ENCODE results near the gene IMMP2L. TPM values are rescaled to one million over a fixed set of nuclear protein-coding genes. Genes with fewer than 3 reads are reported as not detected.

IMMP2L gene
- total RNA-seq, 4 donors from 2014 or later: 8.3 to 19.2 (median 17.8) TPM

GRCh38 chr7:111541067-111541466, 21.2 kb downstream of the IMMP2L start:
- in situ Hi-C loops (cut with MboI; ENCODE audit: low sequenced_read_pairs in 4 of 4): no loop called here
- no peak overlapping the region for H3K4me3 ChIP-seq
- TF ChIP-seq POLR2A (IDR thresholded peaks at IDR 0.05): no peak
- TF ChIP-seq, protein P1, sequence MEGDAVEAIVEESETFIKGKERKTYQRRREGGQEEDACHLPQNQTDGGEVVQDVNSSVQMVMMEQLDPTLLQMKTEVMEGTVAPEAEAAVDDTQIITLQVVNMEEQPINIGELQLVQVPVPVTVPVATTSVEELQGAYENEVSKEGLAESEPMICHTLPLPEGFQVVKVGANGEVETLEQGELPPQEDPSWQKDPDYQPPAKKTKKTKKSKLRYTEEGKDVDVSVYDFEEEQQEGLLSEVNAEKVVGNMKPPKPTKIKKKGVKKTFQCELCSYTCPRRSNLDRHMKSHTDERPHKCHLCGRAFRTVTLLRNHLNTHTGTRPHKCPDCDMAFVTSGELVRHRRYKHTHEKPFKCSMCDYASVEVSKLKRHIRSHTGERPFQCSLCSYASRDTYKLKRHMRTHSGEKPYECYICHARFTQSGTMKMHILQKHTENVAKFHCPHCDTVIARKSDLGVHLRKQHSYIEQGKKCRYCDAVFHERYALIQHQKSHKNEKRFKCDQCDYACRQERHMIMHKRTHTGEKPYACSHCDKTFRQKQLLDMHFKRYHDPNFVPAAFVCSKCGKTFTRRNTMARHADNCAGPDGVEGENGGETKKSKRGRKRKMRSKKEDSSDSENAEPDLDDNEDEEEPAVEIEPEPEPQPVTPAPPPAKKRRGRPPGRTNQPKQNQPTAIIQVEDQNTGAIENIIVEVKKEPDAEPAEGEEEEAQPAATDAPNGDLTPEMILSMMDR (IDR thresholded peaks at IDR 0.05 in 4 of 5, conservative IDR thresholded peaks at IDR 0.05 in 1 of 5): no peak
- H3K36me3 ChIP-seq: no peaks in the 10 kb centered on the region
- DNase-seq (no peak), ATAC-seq (no peak)
- intact Hi-C loops (cut with DNase I; ENCODE audit: low total_unique reads): no loop called here
- no peaks in the 10 kb centered on the region for H3K27me3 ChIP-seq
- H3K4me1 ChIP-seq: peaks cover 0 to 8% of the 10 kb centered on the region in 2 donors
- no peaks in the 10 kb centered on the region for H3K9me3 ChIP-seq
- H3K27ac ChIP-seq: no peak overlapping the region

DNA sequence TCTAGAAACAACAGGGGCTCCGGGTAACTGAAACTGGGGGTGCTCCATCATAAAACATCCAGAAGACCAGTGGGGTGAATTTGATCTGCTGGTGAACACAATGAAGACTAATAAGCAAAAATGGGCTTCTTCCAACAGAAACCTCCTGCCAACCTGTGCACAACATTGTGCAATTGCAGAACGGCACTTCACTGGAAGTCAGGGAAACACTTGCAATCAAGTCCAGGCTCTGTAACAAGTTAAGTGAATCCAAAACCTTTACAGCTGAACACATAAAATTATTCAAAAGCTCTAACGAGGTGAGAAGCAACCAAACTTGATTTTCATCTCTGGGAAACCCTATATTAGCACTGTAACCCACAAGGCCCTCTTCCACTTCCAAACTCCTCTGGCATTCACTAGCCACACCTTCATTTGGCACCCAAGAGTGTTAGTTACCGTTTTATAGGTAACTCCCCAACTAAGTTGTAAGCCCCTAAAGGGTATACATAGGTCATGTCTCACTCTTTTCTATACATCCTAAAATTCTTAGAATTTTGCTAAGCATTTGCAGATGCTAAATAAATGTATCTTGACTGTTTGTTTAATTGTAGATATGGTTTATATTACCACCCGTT, 22.0 kb downstream of the IMMP2L start:
- DNase-seq (no peak), ATAC-seq (no peak)
- intact Hi-C loops (cut with DNase I; ENCODE audit: low total_unique reads): no loop called here
- no peak overlapping the region for H3K27ac ChIP-seq
- H3K4me3 ChIP-seq: no peak overlapping the region
- H3K4me1 ChIP-seq: peaks cover 0 to 8% of the 10 kb centered on the region in 2 donors
- H3K27me3 ChIP-seq: no peaks in the 10 kb centered on the region
- TF ChIP-seq POLR2A (IDR thresholded peaks at IDR 0.05): no peak
- TF ChIP-seq, protein P1 (IDR thresholded peaks at IDR 0.05 in 4 of 5, conservative IDR thresholded peaks at IDR 0.05 in 1 of 5): no peak
- H3K36me3 ChIP-seq: no peaks in the 10 kb centered on the region
- in situ Hi-C loops (cut with MboI; ENCODE audit: low sequenced_read_pairs in 4 of 4): no loop called here
- H3K9me3 ChIP-seq: no peaks in the 10 kb centered on the region

DNA sequence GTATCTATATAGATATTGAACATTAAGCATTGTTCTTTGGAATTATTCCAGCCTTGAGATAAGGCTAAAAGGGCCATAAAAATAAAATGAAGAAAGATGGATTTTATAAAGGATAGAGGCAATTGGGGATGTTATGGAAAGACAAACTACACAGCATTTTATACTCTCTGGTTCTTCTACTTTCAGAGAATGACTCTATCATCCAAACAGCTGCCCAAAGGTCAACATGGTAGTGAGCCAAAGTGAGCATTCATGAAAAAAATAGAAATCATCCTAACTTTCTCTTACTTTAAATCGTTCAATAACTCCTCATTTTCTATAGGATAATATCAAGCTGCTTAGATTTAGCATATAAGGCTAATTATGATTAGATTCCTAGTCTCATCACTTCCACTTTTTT, 25.2 kb downstream of the IMMP2L start:
- in situ Hi-C loops (cut with MboI; ENCODE audit: low sequenced_read_pairs in 4 of 4): no loop called here
- no peak overlapping the region for H3K4me3 ChIP-seq
- intact Hi-C loops (cut with DNase I; ENCODE audit: low total_unique reads): no loop called here
- H3K27ac ChIP-seq: no peak overlapping the region
- H3K4me1 ChIP-seq: peaks cover 10 to 20% of the 10 kb centered on the region in 2 donors
- no peaks in the 10 kb centered on the region for H3K27me3 ChIP-seq
- H3K9me3 ChIP-seq: no peaks in the 10 kb centered on the region
- no peak for DNase-seq
- TF ChIP-seq POLR2A (IDR thresholded peaks at IDR 0.05): no peak
- TF ChIP-seq, protein P1 (IDR thresholded peaks at IDR 0.05 in 4 of 5, conservative IDR thresholded peaks at IDR 0.05 in 1 of 5): no peak
- ATAC-seq: no peak
- H3K36me3 ChIP-seq: no peaks in the 10 kb centered on the region

GRCh38 chr7:111535142-111535870, 27.0 kb downstream of the IMMP2L start:
- no peak overlapping the region for H3K4me3 ChIP-seq
- in situ Hi-C loops (cut with MboI; ENCODE audit: low sequenced_read_pairs in 4 of 4): no loop called here
- intact Hi-C loops (cut with DNase I; ENCODE audit: low total_unique reads): no loop called here
- H3K9me3 ChIP-seq: no peaks in the 10 kb centered on the region
- no peaks in the 10 kb centered on the region for H3K27me3 ChIP-seq
- H3K27ac ChIP-seq: no peak overlapping the region
- H3K4me1 ChIP-seq: peaks cover 18 to 24% of the 10 kb centered on the region in 2 donors
- TF ChIP-seq, protein P1 (IDR thresholded peaks at IDR 0.05 in 4 of 5, conservative IDR thresholded peaks at IDR 0.05 in 1 of 5): no peak
- TF ChIP-seq POLR2A (IDR thresholded peaks at IDR 0.05): no peak
- ATAC-seq: no peak
- no peak for DNase-seq
- no peaks in the 10 kb centered on the region for H3K36me3 ChIP-seq

Measured in gastrocnemius medialis (tissue), 4 donors.